HG03095 (cell line): ENCODE data around the gene TSPAN18.

Source experiments
- ATAC-seq: cut with Tn5 transposase; IDR thresholded peaks from one replicate; pipeline ENCODE4 v1.9.1; 2021; ENCODE audit warnings: moderate library complexity; ENCODE audit not compliant: unreplicated experiment

Gene TSPAN18

DNA sequence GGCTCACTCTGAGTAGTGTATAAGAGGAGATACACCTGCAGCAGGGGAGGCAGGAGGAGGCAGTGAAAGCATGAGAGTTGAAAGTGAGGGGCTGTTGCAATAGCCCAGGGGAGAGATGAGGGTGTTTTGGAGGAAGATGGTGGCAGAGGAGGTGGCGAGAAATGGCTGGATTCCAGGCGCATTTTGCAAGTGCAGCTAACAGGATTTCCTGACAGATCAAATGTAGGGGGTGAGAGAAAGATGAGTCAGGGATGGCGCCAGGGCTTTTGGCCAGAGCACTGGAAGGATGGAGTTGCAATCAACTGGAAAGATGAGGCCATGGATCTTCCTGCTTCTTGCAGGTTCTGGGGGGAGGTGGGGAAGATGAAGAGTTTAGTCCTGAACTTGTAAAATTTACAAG, 16.8 kb upstream of the TSPAN18 start:
- no peak for ATAC-seq

DNA sequence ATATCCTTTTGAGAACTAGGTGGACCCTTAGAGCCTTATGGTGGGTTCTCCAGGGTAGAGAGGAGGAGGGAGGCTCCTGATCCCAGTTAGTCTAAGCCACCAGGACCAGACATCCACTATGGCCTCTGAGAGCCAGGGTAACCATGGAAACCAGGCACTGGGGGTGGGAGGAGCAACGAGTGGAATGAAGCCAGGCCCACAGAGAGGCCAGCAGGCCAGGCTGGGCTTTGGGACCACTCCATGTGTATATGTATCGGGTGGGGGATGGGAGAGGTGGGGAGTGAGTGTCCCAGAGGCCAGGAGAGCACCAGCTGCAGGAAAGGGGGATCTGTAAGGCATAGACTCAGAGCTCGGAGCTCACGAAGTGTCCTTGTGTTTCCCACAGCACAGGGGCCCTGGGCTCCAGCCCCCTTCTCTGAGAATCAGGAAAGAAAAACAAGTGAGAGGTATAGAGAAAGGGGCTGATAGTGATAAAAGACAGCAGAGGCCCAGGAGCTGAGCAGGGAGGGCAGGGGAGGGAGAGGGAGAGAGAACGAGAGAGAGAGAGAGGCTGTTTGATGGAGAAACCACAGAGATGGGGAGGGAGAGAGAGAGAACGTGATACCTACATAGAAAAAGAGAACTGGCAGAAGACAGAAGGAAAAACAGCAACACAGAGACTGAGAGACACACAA, 15.5 kb upstream of the TSPAN18 start:
- ATAC-seq: no peak

DNA sequence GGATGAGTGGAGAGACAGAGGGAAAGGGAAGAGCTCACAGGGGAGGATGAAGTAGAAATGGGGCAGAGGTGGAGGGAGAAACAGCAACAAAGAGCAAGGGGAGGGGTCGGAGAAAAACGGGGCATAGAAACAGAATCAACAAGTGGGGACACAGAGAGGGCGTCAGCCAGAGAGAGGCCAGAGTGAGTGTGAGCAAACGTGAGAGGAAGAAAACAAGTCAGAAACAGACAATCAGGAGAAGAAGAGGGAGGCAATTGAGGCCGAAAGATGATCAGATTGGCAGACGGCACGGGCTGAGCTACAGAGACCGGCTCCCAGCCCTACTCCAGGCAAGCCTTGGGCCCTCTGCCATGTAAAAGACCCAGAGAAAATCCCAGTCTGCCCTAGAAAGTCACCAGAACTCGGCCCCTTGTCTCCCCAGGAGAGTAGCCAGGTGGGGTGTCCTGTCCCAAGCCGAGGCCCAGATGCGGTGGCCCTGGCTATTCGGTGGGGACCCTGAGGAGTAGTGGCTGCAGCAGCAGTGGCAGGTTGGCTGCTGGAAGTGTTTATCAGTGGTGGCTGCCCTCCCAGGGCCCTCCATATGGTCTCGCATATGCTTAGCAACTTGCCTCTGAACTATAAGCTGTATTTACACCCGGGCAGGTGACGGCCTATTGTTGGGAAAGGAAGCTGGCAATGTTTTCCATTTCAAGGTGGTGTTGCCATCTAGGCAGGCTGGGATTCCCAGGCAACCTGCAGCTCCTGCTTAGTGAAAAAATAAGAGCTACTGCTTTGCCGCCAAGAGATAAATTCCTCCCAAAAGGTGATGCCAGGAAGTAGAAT, 14.8 kb upstream of the TSPAN18 start:
- no peak for ATAC-seq

DNA sequence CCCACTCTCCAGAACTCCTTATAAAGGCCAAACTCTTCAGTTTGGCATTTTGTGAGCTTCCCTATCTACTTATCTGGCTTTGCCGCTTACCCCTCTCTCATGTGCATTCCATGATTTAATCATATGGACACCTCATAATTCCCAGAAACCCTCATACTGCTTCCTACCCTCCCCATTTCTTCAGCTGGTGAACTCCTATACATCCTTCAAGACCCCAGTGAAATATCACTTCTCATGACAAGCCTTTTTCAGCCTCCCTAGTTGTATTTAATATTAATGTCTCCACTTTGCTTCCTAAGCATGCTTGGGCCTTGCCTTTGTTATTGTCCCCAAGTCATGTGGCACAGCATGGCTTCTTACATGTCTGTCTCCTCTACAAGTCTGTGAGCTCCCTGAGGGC, 13.7 kb upstream of the TSPAN18 start:
- no peak for ATAC-seq

DNA sequence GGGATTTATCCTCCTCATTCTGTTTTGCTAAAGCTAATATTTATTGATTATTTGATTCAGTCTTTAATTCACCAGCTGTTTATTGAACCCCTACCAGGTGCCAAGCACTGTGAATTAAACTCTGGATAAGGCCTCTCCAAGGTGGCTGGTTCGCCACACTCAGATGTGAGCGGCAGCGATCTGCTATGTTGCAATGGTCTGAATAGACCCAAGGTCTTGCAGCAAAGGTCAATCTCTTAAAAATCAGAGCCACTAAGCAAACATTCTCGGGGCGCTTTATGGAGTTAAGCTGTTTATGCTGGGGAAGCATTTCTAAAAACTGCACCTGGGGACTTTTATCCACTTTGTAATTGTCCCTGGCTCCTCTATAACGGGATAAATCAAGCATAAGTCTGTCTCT, 10.5 kb upstream of the TSPAN18 start:
- ATAC-seq: no peak

DNA sequence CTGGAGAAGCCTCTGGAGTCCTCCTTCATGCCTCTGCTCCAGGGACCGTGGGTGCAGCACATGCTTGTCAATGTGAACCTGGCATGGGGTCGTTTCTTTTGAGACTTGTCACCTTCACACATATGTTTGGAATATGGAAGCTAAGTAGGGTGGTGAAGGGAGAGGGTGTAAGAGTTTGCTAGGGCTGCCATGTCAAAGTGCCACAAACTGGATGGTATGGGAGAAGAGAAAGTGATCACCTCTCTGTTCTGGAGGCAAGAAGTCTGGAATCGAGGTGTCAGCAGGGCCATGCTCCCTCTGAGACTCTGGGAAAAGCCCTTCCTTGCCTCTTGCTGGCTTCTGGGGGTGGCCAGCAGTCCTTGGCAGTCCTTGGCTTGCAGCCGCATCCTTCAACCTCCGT, 8.7 kb upstream of the TSPAN18 start:
- no peak for ATAC-seq

DNA sequence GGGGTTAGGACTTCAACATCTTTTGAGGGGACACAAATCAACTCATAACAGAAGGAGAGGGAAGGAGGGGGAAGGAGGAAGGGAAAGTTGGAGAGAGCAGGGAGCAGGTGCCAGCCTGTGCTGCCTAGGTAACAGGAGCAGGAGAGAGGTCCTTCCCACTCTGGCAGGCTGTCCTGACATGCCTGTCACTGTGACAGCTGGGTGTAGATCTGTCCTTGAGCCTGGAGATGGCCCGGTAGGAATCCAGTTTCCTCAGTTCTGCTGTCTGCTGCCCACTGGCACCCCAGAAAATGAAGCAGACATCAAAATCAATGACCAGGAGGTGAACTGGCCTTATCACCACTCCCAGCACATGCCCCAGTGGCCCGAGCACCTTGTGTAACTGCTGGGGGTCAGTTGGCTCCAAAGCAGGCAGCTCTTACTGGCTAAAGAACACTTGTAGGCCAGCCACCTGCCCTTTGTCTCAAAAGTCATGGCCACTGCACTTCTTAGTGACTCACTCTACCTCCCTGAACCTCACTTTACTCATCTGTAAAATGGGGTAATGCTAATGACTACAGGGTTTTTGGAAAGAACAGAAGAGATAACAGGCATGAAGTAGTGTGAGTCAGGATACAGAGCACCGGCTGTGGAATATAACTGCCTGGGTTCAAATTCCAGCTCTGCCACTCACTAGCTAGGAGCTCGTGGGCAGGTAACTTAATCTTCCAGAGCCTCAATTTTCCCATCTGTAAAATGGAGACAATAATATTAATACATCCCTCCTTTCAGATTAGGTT, 8.0 kb upstream of the TSPAN18 start:
- ATAC-seq: no peak

DNA sequence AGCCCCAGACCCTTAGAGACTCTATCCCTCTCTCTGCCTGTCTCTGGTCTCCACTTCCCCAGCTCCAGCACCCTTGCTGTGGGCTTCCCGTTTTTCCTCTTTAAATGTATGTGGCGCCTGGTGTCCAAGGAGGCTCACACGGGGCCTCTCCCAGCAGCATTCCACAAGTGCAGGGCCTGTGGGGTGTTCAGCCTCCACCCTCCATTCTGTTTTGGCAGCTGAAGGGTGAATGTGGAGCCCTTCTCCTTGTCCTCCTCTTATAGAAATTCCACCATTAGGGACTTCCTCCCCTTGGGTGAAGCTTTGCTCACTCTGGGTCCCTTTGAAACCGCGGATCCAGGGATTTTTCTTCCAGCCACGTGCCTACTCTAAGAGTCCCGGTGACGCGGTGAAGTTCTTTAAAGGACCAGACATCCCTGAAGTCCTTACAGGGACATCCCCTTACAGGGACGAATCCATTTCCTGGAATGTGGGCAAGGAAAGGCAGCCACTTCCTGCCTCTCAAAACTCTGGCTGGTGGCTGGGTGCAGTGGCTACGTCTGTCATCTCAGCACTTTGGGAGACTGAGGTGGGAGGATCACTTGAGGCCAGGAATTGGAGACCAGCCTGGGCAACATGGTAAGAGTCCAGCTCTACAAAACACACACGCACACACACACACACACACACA, 1.6 kb upstream of the TSPAN18 start:
- ATAC-seq: no peak

DNA sequence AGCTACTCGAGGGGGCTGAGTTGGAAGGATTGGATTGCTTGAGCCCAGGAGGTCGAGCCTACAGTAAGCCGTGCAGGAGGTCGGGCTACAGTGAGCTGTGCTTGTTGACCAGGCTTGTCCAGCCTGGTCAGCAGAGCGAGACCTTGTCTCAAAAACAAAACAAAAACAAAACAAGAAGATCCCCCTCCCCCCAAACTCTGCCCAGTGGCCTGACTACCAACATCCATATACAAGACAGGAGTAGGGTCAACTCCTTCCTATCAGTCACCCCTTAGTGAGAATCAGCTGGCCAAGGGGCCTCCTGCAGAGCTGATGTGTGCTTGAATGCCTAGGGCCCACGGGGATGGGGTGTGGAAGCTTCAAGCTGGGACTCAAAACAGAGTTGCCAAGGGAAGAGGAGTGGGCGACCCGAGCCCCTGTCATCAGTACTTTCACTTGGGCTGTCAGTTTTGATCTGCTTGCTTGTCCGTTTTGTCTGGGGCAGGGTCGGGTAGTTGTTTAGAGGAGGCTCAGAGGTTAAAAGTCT, 942 bp upstream of the TSPAN18 start:
- no peak for ATAC-seq

DNA sequence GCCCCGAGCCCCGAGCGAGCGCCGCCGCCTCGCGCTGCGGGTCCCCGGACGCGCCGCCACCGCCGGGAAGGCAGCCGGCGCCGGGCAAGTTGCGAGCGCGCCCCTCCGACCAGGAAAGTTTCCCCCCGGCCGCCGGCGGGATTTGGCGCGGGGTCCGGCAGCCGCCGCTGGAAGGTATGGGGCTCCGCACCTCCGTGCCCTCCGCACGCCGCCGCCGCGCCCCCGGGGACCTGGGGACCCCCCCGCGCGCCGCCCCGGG, 281 bp downstream of the TSPAN18 start:
- ATAC-seq: no peak

DNA sequence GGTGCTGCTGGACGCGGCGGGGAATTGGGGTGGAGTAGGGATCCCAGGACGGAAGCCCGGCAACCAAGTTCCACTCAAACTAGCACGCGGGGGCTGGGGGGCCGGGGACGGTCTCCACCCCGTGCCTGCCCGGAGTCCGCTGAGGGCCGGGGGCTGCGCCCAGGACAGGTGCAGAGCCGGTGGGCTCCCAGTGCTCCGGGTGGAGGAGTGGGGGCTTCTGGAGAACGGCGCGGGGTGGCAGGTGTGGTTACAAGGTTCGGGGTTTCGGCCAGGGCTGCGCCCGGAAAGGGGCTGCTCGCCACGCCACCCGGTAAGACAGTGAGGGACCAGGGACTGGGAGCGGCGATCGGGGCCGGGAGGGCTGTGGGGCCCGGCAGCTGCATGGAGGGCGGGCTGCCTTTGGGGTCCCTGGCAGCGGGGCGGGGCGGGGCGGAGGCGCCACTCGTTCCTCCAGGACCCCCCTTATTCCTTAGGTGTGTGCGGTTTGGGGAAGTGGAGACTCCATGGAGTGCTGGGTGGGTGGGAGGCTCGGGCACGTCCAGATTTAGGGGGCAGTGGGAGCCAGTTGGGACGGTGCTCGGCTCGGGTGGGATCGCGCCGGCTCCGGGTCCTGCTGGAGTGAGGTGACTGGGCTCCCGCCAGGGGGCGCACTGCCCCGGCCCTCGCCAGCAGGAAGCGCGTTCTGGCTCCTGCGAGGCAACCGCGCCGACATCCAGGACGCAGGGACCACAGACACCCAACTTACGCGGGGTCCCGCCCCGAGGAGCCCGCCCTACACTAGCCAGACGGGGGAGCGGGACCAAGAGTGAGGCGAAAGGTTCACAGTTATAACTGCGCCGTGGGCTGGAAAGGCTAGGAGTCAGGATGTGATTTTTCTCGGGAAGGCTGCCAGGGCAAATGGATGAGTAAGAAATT, 868 bp downstream of the TSPAN18 start:
- ATAC-seq: no peak

DNA sequence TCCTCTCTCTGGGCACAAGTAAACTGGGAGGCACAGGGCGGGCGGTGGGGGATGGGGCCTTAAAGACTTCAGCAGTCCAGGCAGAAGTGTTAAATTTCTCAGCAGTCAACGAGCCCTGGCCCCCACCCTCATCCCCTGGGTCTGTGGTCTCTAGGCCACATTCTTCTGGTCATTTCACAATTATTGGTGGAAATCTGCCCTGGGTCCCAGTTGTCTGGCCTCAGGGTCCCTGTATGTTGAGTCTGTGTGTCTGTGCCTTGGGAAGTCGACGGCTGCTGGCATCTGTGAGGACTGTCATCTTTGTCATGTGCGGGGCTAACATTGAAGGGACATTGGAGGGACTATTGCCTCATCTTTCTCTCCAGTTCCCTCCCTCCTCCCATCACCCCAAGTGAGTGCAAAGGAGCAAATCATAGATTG, 1.7 kb downstream of the TSPAN18 start:
- ATAC-seq: no peak

DNA sequence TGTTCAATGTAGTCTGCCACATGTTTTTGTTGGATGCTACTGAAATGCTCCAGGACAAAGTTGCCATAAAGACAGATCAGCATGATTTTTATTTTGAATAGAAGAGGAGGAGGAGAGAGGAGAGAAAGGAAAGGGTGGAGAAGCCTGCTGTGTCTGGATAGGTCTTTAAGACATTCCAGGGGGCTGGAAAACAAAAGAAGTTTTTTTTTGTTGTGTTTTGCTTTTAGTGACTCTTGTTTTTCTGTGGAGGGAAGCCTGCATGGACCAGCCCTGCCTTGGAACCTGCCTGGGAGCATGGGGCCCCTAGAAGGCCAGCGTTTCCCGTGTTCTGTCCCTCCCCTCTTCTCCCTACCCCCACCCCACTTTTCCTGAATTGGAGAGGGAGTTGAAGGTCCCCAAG, 2.3 kb downstream of the TSPAN18 start:
- no peak for ATAC-seq

DNA sequence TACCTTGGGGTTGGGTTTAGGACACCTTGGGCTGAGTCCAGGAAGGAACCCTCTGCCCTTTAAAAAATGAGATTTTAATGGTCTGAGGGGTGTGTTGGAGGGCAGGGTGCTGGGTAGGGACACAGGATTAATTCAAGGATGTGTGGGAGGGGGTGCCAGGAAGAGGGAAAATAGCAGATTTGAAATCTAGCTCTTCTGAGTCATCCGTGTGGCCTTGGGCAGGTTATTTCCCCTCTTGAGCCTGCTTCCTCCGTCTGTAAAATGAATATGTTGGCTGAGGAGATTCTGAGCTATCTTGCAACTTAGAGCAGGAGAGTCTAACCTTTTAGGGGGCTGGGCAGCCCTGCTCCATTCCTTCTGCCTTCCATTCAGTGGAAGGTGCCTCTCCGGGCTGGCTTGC, 3.0 kb downstream of the TSPAN18 start:
- no peak for ATAC-seq

DNA sequence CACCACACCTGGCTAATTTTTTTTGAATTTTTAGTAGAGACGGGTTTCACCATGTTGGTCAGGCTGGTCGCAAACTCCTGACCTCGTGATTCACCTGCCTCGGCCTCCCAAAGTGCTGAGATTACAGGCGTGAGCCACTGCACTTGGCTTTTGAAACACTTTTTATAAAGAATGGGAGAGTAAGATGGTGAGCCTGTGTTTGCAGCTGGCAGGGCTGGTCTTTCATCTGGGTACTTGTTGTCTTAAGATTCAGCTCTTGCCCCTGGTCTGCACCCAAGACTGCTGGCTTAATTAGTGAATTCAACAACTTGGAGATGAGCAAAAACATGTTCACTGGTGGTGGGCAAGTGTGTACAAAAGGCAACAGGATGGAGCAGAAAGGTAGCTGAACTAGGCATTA, 4.0 kb downstream of the TSPAN18 start:
- no peak for ATAC-seq

DNA sequence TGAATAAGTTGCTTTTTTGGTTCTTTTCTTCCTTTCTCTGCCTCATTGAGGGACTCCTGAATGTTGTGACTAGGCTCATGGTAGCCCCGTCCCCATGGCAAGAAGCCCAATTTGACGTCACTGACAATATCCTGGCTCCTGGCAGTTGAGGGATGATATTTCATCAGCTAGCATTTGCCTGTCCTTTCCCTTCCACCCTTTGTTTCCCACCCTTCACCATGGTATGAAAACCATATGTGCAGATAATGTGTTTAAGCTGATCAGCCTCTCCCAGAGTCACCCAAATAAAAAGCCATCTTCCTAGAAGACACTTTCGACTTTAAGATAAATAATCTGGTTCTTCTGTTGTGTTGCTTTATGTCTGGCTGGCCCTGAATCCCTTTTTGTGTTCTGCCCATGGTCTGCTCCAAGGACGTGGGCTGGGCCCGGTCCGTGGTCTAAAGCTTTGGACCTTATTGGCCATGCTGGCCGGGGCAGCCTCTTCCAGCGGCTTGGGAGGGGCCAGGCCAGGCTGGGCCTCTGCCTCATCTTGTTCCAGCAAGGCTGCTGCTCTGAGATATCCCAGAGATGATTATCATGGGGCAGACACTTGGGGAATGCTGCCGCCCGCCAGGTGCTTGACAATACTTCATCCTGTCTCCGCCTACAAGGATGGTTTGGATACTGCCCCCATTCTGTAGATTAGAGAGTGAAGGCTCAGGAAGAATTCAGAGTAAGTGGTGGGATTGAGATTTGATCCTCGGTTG, 5.1 kb downstream of the TSPAN18 start:
- no peak for ATAC-seq

DNA sequence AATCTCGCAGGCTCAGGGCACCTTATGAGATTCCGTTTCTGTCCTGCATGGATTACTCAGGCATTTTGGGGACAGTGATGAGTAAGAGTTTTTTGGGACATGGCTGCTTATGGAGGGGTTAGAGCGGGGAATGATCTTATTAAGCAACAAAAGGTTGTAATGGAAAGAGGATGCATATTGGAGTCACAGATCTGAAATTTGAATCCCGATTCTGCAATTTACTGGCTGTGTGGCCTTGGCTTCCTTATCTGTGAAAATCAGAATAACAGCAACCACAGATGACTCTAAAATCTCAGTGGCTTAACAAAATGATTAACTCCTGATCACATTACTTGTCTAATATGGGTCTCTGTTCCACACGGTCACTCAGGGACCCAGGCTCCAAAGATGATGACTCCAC, 5.8 kb downstream of the TSPAN18 start:
- no peak for ATAC-seq

DNA sequence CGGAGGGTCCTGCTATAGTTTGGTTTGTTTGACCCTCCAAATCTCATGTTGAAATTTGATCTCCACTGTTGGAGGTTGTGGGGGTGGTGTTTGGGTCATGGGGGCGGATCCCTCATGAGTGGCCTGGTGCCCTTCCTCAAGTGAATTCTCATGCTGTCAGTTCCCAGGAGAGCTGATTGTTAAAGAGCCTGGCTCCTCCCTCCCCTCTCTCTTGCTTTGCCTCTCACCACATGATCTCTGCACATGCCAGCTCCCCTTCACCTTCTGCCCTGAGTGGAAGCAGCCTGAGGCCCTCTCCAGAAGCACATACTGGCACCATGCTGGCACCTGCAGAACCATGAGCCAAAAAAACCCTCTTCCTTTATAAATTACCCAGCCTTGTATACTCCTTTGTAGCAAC, 7.1 kb downstream of the TSPAN18 start:
- no peak for ATAC-seq

DNA sequence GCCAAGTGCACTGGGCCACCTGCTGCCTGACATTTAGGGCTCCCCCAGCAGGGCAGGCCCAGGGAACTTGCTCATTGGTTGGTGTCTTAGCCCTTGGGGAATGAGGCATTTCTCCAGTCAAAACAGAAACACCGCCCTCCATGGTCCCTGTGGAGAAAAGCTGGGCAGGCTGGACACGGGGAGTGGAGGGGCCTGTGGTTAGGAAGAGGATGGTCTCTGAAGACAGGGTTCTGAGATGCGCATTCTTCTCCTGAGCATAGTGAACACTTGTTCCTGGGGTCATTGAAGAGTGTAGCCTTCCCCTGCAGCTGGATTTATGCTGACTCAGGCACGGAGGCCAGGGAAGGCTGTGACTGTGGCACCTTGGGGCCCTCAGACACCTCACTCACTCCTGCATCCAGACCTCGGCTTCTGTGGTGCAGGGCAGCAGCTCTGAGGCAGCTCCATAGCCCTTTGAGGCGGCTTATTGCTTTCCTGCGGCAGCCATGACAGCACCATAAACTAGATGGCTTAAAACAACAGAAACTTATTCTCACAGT, 8.2 kb downstream of the TSPAN18 start:
- ATAC-seq: no peak
